ENCODE results near the gene COMMD4. TPM values are rescaled to one million over a fixed set of nuclear protein-coding genes. Genes with fewer than 3 reads are reported as not detected.

COMMD4 gene
- total RNA-seq, 1 experiment from 2014 or later = 94.3 TPM

DNA sequence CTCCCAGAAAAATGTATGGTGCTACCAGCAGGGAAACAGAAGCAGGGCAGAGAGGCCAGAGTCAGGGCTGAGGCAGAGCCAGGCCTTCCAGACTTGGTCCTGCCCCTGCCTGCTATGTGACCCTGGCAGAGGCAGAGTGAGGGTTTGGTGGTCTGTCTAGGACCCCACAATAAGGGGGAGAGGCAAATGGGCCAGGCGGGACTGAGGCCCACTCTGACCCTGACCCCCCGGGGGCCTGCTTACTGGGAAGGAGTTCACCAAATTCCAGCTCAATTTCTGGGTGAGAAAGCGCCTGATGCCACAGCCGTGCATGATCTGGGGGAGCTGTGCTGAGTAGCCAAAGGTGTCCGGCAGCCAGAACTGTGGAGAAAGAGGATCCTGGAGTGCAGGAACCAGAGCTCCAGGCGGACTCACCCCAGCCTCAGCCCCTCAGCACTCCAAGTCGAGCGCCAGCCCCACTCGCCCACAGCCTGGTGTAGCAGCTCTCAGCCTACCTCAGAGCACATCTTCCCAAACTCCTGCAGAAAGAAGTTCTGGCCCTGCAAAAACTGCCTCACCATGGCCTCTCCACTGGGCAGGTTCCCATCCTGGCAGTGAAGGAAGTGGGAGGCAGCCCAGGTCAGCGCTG is 25.6 kb downstream of the COMMD4 start:
- H3K4me3 Mint-ChIP-seq (ENCODE audit: unreplicated experiment) = no peak overlapping the region
- POLR2A ChIA-PET = no interaction called here
- H3K4me1 Mint-ChIP-seq (ENCODE audit: low read depth, unreplicated experiment) = no peaks in the 10 kb centered on the region
- intact Hi-C loops (cut with micrococcal nuclease; ENCODE audit: unreplicated experiment) = no loop called here
- H3K9me3 Mint-ChIP-seq (ENCODE audit: unreplicated experiment) = no peaks in the 10 kb centered on the region
- no peak overlapping the region for H3K27ac Mint-ChIP-seq (ENCODE audit: unreplicated experiment)
- Histone ChIP-seq H3K4me1 (no peaks in the 10 kb centered on the region), H3K9me3 (no peaks in the 10 kb centered on the region), H3K27me3 (replicated peaks; ENCODE audit: control insufficient read depth, insufficient read depth, low read length) (no peaks in the 10 kb centered on the region), H3K36me3 (ENCODE audit: control insufficient read depth, insufficient read depth, low read length) (no peaks in the 10 kb centered on the region), H3K4me3 (ENCODE audit: low read depth, low read length) (no peak overlapping the region)
- BruUV-seq (replicated peaks) = no TSS peak
- TF ChIP-seq, protein P1, sequence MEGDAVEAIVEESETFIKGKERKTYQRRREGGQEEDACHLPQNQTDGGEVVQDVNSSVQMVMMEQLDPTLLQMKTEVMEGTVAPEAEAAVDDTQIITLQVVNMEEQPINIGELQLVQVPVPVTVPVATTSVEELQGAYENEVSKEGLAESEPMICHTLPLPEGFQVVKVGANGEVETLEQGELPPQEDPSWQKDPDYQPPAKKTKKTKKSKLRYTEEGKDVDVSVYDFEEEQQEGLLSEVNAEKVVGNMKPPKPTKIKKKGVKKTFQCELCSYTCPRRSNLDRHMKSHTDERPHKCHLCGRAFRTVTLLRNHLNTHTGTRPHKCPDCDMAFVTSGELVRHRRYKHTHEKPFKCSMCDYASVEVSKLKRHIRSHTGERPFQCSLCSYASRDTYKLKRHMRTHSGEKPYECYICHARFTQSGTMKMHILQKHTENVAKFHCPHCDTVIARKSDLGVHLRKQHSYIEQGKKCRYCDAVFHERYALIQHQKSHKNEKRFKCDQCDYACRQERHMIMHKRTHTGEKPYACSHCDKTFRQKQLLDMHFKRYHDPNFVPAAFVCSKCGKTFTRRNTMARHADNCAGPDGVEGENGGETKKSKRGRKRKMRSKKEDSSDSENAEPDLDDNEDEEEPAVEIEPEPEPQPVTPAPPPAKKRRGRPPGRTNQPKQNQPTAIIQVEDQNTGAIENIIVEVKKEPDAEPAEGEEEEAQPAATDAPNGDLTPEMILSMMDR (IDR thresholded peaks at IDR 0.05; ENCODE audit: insufficient read depth in 1 of 2, low read depth in 1 of 2, low read length in 1 of 2, severe bottlenecking in 1 of 2, unreplicated experiment in 1 of 2) = no peak
- CTCF ChIA-PET = no interaction called here
- no peak for DNase-seq
- no peaks in the 10 kb centered on the region for H3K27me3 Mint-ChIP-seq (ENCODE audit: insufficient read depth, unreplicated experiment)
- peaks cover 13% of the 10 kb centered on the region for H3K36me3 Mint-ChIP-seq (ENCODE audit: insufficient read depth, unreplicated experiment)

DNA sequence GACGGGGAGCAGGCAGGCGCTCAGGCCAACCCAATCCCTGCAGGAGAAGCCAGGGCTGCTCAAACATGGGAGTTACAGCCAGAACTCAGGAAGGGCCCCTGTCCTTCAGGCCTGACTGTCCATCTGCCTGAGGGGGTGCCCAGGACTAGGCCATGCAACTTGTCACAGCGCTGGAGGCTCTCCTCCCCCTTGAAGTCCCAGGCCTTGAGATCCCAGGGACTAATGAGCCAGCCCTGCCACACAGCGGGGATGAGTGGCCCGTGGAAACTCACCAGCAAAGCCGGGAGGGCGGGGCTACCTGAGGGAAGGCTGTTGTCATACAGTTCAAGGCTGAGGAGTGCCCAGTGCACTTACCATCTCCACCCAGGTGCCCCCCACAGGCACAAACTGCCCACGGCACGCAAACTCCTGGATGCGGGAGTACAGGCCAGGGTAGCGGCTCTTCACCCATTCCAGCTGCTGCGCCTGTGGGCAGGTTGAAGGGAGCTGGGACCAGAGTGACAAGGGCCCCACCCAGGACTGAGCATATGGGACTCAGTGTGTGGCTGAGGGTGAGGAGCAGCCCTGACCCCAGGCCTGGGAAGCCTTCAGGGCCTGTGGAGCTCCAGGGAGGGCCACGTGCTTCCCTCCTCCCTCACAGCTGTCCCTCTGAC is 26.3 kb downstream of the COMMD4 start:
- Mint-ChIP-seq H3K9me3 (ENCODE audit: unreplicated experiment) (no peaks in the 10 kb centered on the region), H3K4me3 (ENCODE audit: unreplicated experiment) (no peak overlapping the region), H3K36me3 (ENCODE audit: insufficient read depth, unreplicated experiment) (peaks cover 13% of the 10 kb centered on the region), H3K4me1 (ENCODE audit: low read depth, unreplicated experiment) (no peaks in the 10 kb centered on the region), H3K27me3 (ENCODE audit: insufficient read depth, unreplicated experiment) (no peaks in the 10 kb centered on the region), H3K27ac (ENCODE audit: unreplicated experiment) (no peak overlapping the region)
- H3K36me3 ChIP-seq (ENCODE audit: control insufficient read depth, insufficient read depth, low read length) = no peaks in the 10 kb centered on the region
- H3K4me1 ChIP-seq = no peaks in the 10 kb centered on the region
- POLR2A ChIA-PET = interaction anchor here (0.5 kb wide), 1 partner anchor 200 kb away, joined by 3 read pairs; no protein-coding TSS in a partner anchor
- CTCF ChIA-PET = interaction anchor here (0.5 kb wide), 1 partner anchor 357 kb away, joined by 7 read pairs; no protein-coding TSS in a partner anchor
- no peak for DNase-seq
- no peaks in the 10 kb centered on the region for H3K27me3 ChIP-seq (replicated peaks; ENCODE audit: control insufficient read depth, insufficient read depth, low read length)
- H3K4me3 ChIP-seq (ENCODE audit: low read depth, low read length) = no peak overlapping the region
- no peaks in the 10 kb centered on the region for H3K9me3 ChIP-seq
- intact Hi-C loops (cut with micrococcal nuclease; ENCODE audit: unreplicated experiment) = no loop called here
- TF ChIP-seq, protein P1 (IDR thresholded peaks at IDR 0.05; ENCODE audit: insufficient read depth in 1 of 2, low read depth in 1 of 2, low read length in 1 of 2, severe bottlenecking in 1 of 2, unreplicated experiment in 1 of 2) = no peak
- BruUV-seq (replicated peaks) = no TSS peak

DNA sequence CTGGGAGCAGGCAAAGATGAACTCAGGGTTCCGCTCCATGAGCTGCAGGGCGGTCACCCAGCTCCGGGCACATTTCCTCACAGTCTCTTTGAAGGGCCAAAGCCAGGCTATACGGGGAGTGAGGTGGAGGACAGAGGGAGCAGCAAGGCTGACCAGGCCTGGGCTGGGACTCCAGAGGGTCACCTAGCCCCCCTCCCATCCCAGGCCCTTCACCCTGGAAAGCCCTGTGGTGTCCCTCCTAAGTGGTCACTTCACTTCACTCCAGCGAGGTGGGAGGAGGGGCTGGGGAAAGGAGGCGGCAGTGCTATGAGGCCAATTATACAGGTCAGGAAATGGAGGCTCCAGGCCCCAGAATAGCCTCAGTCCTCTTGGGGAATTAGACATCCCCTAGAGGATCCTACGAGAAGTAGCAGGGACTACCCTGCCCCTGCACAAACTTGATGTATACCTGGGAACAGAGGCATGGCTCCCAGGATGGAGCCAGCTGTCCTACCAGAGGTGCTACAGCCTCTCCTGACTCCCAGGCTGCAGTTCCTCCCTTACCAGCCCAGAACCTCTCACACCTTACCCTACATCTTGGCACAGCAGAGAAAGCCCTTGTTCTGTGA is 26.9 kb downstream of the COMMD4 start:
- H3K9me3 Mint-ChIP-seq (ENCODE audit: unreplicated experiment) = no peaks in the 10 kb centered on the region
- Histone ChIP-seq H3K36me3 (ENCODE audit: control insufficient read depth, insufficient read depth, low read length) (no peaks in the 10 kb centered on the region), H3K9me3 (no peaks in the 10 kb centered on the region), H3K4me1 (peaks cover 4% of the 10 kb centered on the region; the same call in 1 of the 2 replicates), H3K27me3 (replicated peaks; ENCODE audit: control insufficient read depth, insufficient read depth, low read length) (no peaks in the 10 kb centered on the region), H3K4me3 (ENCODE audit: low read depth, low read length) (no peak overlapping the region)
- BruUV-seq (replicated peaks) = no TSS peak
- CTCF ChIA-PET = interaction anchor here (0.5 kb wide), 1 partner anchor 356 kb away, joined by 7 read pairs; no protein-coding TSS in a partner anchor
- H3K27ac Mint-ChIP-seq (ENCODE audit: unreplicated experiment) = no peak overlapping the region
- no peaks in the 10 kb centered on the region for H3K4me1 Mint-ChIP-seq (ENCODE audit: low read depth, unreplicated experiment)
- H3K4me3 Mint-ChIP-seq (ENCODE audit: unreplicated experiment) = no peak overlapping the region
- intact Hi-C loops (cut with micrococcal nuclease; ENCODE audit: unreplicated experiment) = no loop called here
- H3K36me3 Mint-ChIP-seq (ENCODE audit: insufficient read depth, unreplicated experiment) = peaks cover 16% of the 10 kb centered on the region
- no peaks in the 10 kb centered on the region for H3K27me3 Mint-ChIP-seq (ENCODE audit: insufficient read depth, unreplicated experiment)
- POLR2A ChIA-PET = interaction anchor here (0.5 kb wide), 1 partner anchor 200 kb away, joined by 3 read pairs; no protein-coding TSS in a partner anchor
- no peak for DNase-seq
- TF ChIP-seq, protein P1 (IDR thresholded peaks at IDR 0.05; ENCODE audit: insufficient read depth in 1 of 2, low read depth in 1 of 2, low read length in 1 of 2, severe bottlenecking in 1 of 2, unreplicated experiment in 1 of 2) = no peak
